IMR-90 (cell line): ENCODE measurements around the gene PLCL2. TPM values are rescaled to one million over a fixed set of nuclear protein-coding genes. Genes with fewer than 3 reads are reported as not detected.

Experiments
- ATAC-seq: fragments of 200-7000 bp; cut with Tn5 transposase; 2 replicates; pipeline ENCODE4 v1.9.1; 2020; ENCODE audit warnings: low read depth, mild to moderate bottlenecking, moderate library complexity
- BruUV-seq: library from RNA; stranded (reverse); fragments of 400-500 nt; replicated peaks from 2 replicates; lab custom pipeline; 2021; lab: Mats Ljungman, UMichigan
- CTCF ChIA-PET: fragments of 300-600 bp; formaldehyde crosslinking; extraction: SDS; loops from one replicate; lab custom pipeline; 2021; ENCODE audit warnings: antibody characterized with exemption; lab: Yijun Ruan, JAX
- POLR2A ChIA-PET: fragments of 300-600 bp; sonication (Branson Sonifier 250); formaldehyde crosslinking; loops from one replicate; lab custom pipeline; 2022; ENCODE audit warnings: antibody characterized with exemption; ENCODE audit not compliant: unreplicated experiment; lab: Charles Lee
- DNase-seq: peaks from one replicate; pipeline ENCODE4 v3.0.0; 2013
- H2AFZ ChIP-seq: replicated peaks from 2 replicates; pipeline ENCODE3; 2013; ENCODE audit warnings: low read length, mild to moderate bottlenecking; ENCODE audit not compliant: poor library complexity
- H2AK5ac ChIP-seq: 2 replicates; pipeline ENCODE4 v1.6.1; 2013; ENCODE audit warnings: low read depth, low read length, inconsistent platforms
- H2AK9ac ChIP-seq: replicated peaks from 2 replicates; pipeline ENCODE3; 2013; ENCODE audit warnings: mild to moderate bottlenecking, low read depth, low read length, moderate library complexity; ENCODE audit not compliant: poor library complexity
- H2BK120ac ChIP-seq: 2 replicates; pipeline ENCODE4 v1.6.1; 2013; ENCODE audit warnings: low read depth, low read length, inconsistent platforms
- H2BK15ac ChIP-seq: 3 replicates; pipeline ENCODE4 v1.6.1; 2013; ENCODE audit warnings: low read depth, low read length, inconsistent platforms
- H2BK20ac ChIP-seq: 2 replicates; pipeline ENCODE4 v1.6.1; 2013; ENCODE audit warnings: low read depth, mild to moderate bottlenecking, inconsistent platforms, low read length, moderate library complexity
- H2BK5ac ChIP-seq: 2 replicates; pipeline ENCODE4 v1.6.1; 2013; ENCODE audit warnings: mild to moderate bottlenecking, low read depth, low read length, inconsistent platforms; ENCODE audit not compliant: poor library complexity, severe bottlenecking
- H3K14ac ChIP-seq: replicated peaks from 2 replicates; pipeline ENCODE4 v1.6.1; 2013; ENCODE audit warnings: low read depth, low read length, inconsistent platforms
- H3K18ac ChIP-seq: 2 replicates; pipeline ENCODE4 v1.6.1; 2013; ENCODE audit warnings: low read depth, low read length, control low read depth
- H3K23ac ChIP-seq: 2 replicates; pipeline ENCODE4 v1.6.1; 2013; ENCODE audit warnings: low read depth, low read length, inconsistent platforms
- H3K27ac ChIP-seq: 2 replicates; pipeline ENCODE4 v1.5.1; 2013; ENCODE audit warnings: mild to moderate bottlenecking, control low read depth, low read length; ENCODE audit not compliant: insufficient read depth
- H3K27me3 ChIP-seq: 2 replicates; pipeline ENCODE4 v1.6.1; 2013; ENCODE audit warnings: low read length; ENCODE audit not compliant: control insufficient read depth, insufficient read depth
- H3K36me3 ChIP-seq: 2 replicates; pipeline ENCODE4 v1.6.1; 2013; ENCODE audit warnings: low read length, mixed read lengths; ENCODE audit not compliant: control insufficient read depth, insufficient read depth
- H3K4ac ChIP-seq: 2 replicates; pipeline ENCODE4 v1.6.1; 2013; ENCODE audit warnings: low read depth, low read length, inconsistent platforms
- H3K4me1 ChIP-seq: 2 replicates; pipeline ENCODE4 v1.6.1; 2013; ENCODE audit warnings: low read length, mixed read lengths; ENCODE audit not compliant: control insufficient read depth, insufficient read depth
- H3K4me2 ChIP-seq: 2 replicates; pipeline ENCODE4 v1.6.1; 2013; ENCODE audit warnings: low read depth, mild to moderate bottlenecking, control low read depth, low read length, moderate library complexity
- H3K4me3 ChIP-seq: 2 replicates; pipeline ENCODE4 v1.5.1; 2013; ENCODE audit warnings: low read depth, mild to moderate bottlenecking, control low read depth, low read length, moderate library complexity; ENCODE audit not compliant: insufficient read depth
- H3K56ac ChIP-seq: 2 replicates; pipeline ENCODE4 v1.6.1; 2013; ENCODE audit warnings: low read length, inconsistent platforms; ENCODE audit not compliant: insufficient read depth; ENCODE audit errors: extremely low read depth
- H3K79me1 ChIP-seq, 2 experiments: 2 replicates each; pipeline ENCODE4 v1.6.1; 2013; ENCODE audit warnings: low read length in 2 of 2, inconsistent platforms in 1 of 2, low read depth in 1 of 2
- H3K9ac ChIP-seq: 2 replicates; pipeline ENCODE4 v1.6.1; 2013; ENCODE audit warnings: low read depth, low read length, control low read depth
- H3K9me1 ChIP-seq: 2 replicates; pipeline ENCODE4 v1.6.1; 2013; ENCODE audit warnings: low read length, inconsistent platforms; ENCODE audit not compliant: insufficient read depth
- H3K9me3 ChIP-seq: 2 replicates; pipeline ENCODE4 v1.6.1; 2013; ENCODE audit warnings: low read length; ENCODE audit not compliant: control insufficient read depth, insufficient read depth
- H4K20me1 ChIP-seq: 2 replicates; pipeline ENCODE4 v1.6.1; 2013; ENCODE audit warnings: low read length, inconsistent platforms; ENCODE audit not compliant: insufficient read depth
- H4K5ac ChIP-seq: 2 replicates; pipeline ENCODE4 v1.6.1; 2013; ENCODE audit warnings: mild to moderate bottlenecking, low read depth, low read length, control low read depth
- H4K8ac ChIP-seq, 2 experiments: 2 replicates each; pipeline ENCODE4 v1.6.1; 2013; ENCODE audit warnings: low read depth in 2 of 2, low read length in 2 of 2, control low read depth in 1 of 2, inconsistent platforms in 1 of 2
- H4K91ac ChIP-seq: 2 replicates; pipeline ENCODE4 v1.6.1; 2013; ENCODE audit warnings: low read depth, low read length, inconsistent platforms; ENCODE audit not compliant: insufficient read depth
- BHLHE40 ChIP-seq: fragments of 150-350 bp; IDR thresholded peaks from 2 replicates; pipeline ENCODE4 v1.6.1; 2016; ENCODE audit warnings: mild to moderate bottlenecking, low read depth, low read length
- MAFK ChIP-seq: IDR thresholded peaks from 2 replicates; pipeline ENCODE4 v1.6.1; 2012; ENCODE audit warnings: low read depth, low read length, improper control_type of control experiment
- MAZ ChIP-seq: IDR thresholded peaks from 2 replicates; pipeline ENCODE4 v1.6.1; 2012; ENCODE audit warnings: low read depth, mild to moderate bottlenecking, low read length, improper control_type of control experiment, moderate library complexity, borderline replicate concordance
- MXI1 ChIP-seq: IDR thresholded peaks from 2 replicates; pipeline ENCODE4 v1.6.1; 2012; ENCODE audit warnings: low read depth, mild to moderate bottlenecking, low read length, moderate library complexity, borderline replicate concordance
- NFE2L2 ChIP-seq: fragments of 150-350 bp; IDR thresholded peaks from 2 replicates; pipeline ENCODE4 v1.6.1; 2016; ENCODE audit warnings: low read depth, mild to moderate bottlenecking, low read length
- POLR2A ChIP-seq: IDR thresholded peaks from 2 replicates; pipeline ENCODE4 v1.6.1; 2012; ENCODE audit warnings: mild to moderate bottlenecking, low read depth, low read length
- RAD21 ChIP-seq: IDR thresholded peaks from 2 replicates; pipeline ENCODE4 v1.6.1; 2012; ENCODE audit warnings: low read length, improper control_type of control experiment
- RCOR1 ChIP-seq: IDR thresholded peaks from 2 replicates; pipeline ENCODE4 v1.6.1; 2012; ENCODE audit warnings: mild to moderate bottlenecking, low read length, improper control_type of control experiment; ENCODE audit not compliant: insufficient replicate concordance
- RFX5 ChIP-seq: IDR thresholded peaks from 2 replicates; pipeline ENCODE4 v1.8.0; 2012; ENCODE audit warnings: low read depth, mild to moderate bottlenecking, low read length, moderate library complexity
- SMC3 ChIP-seq: fragments of 150-350 bp; IDR thresholded peaks from 2 replicates; pipeline ENCODE4 v1.6.1; 2016; ENCODE audit warnings: low read depth, mild to moderate bottlenecking, antibody characterized with exemption, low read length, moderate library complexity
- WGBS, 2 experiments: methylation state at CpG; one replicate each; pipeline versions ENCODE4 v1.1.5 to v1.1.7; 2013; ENCODE audit warnings: missing lambda C conversion rate in 2 of 2; ENCODE audit not compliant: insufficient read length in 1 of 2; ENCODE audit errors: extremely low coverage in 2 of 2; 5-methylcytosine and 5-hydroxymethylcytosine counted together
- dilution Hi-C: fragments of 300-500 bp; cut with HindIII; formaldehyde crosslinking; loops from one replicate; pipeline ENCODE4 v1.14.3; 2018; ENCODE audit warnings: low sequenced_read_pairs; ENCODE audit not compliant: unreplicated experiment
- in situ Hi-C: fragments of 300-500 bp; cut with MboI; formaldehyde crosslinking; loops from 3 replicates; pipeline ENCODE4 v1.14.3; 2019; ENCODE audit warnings: low sequenced_read_pairs, inconsistent platforms, mixed read lengths
- intact Hi-C: fragments of 100-400 bp; cut with micrococcal nuclease; formaldehyde crosslinking; loops from 2 replicates; pipeline ENCODE4 v1.10.0; 2022
- polyA plus RNA-seq, 3 experiments: library from polyadenylated mRNA; depleted of rRNA; stranded (reverse); fragments of >200 nt; gene quantifications; 2 replicates each; pipeline ENCODE4 v1.2.3, GENCODE V29; 2012; ENCODE audit warnings: low replicate concordance in 1 of 3
- total RNA-seq: library from RNA; depleted of rRNA; stranded (reverse); fragments of >200 nt; gene quantifications from 2 replicates; pipeline ENCODE4 v1.2.3, GENCODE V29; 2012
- TF ChIP-seq, protein P1 (sequence below): conservative IDR thresholded peaks from 2 replicates; pipeline ENCODE4 v1.5.1; 2012; ENCODE audit warnings: mild to moderate bottlenecking, low read depth, low read length, improper control_type of control experiment
- TF ChIP-seq, protein P2 (sequence below): fragments of 150-350 bp; IDR thresholded peaks from 2 replicates; pipeline ENCODE4 v1.6.1; 2017; ENCODE audit warnings: mild to moderate bottlenecking, antibody characterized with exemption, low read length, low read depth

The PLCL2 gene
- total and polyA plus RNA-seq, 2 of the 4 experiments (the other 2 are of a cell fraction): 0.92 to 3.8 TPM

DNA sequence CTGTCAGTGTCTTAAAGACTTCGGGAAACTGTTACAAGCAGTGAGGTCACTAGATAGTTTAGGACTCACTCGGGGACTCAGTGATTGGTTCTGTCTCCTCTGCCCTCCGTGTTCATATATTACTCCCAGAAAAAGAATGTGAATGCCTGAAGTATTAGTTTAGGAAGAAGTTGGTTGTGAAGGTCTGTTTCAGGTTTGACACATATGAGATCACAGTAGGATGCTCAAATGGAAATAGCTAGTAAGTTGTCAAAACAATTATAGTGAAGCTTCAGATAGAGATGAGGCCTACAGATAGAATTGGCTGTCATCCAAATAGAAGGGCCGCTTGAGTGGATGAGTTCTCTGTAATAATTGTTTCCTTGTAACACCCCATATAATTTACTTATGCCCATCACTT is 172.6 kb downstream of the PLCL2 start (continued):
- TF ChIP-seq, protein P1, sequence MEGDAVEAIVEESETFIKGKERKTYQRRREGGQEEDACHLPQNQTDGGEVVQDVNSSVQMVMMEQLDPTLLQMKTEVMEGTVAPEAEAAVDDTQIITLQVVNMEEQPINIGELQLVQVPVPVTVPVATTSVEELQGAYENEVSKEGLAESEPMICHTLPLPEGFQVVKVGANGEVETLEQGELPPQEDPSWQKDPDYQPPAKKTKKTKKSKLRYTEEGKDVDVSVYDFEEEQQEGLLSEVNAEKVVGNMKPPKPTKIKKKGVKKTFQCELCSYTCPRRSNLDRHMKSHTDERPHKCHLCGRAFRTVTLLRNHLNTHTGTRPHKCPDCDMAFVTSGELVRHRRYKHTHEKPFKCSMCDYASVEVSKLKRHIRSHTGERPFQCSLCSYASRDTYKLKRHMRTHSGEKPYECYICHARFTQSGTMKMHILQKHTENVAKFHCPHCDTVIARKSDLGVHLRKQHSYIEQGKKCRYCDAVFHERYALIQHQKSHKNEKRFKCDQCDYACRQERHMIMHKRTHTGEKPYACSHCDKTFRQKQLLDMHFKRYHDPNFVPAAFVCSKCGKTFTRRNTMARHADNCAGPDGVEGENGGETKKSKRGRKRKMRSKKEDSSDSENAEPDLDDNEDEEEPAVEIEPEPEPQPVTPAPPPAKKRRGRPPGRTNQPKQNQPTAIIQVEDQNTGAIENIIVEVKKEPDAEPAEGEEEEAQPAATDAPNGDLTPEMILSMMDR: no peak

DNA sequence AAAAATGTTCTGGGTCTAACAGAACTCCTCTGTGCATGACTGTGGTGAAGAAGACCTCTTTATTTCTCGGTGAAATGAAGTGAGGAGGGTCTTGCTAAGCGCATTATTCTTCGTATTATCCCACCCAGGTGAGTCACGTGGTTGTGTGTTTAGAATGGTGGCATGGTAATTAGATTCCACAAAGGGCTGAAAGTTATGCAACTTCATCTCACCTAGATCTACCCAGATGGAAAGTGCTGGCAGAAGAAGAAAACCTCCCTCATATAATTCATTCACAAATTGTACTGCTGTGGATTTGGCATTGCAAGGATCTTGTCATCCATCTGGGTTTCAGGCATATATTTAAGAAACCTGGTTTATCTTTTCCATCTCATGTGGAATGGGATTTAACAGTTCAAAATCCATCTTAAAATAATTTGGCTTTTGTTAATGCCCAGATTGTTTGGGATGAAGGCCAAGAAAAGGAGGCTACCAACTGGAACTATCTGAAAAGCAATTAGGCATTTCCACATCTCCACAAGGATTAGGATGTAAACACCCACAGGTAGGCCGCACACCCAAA is 175.3 kb downstream of the PLCL2 start:
- H3K56ac ChIP-seq: no peak overlapping the region
- intact Hi-C loops: no loop called here
- H2BK15ac ChIP-seq: no peak overlapping the region
- dilution Hi-C loops: no loop called here
- H3K27me3 ChIP-seq: no peaks in the 10 kb centered on the region
- CTCF ChIA-PET: no interaction called here
- in situ Hi-C loops: no loop called here
- no peak overlapping the region for H2BK5ac ChIP-seq
- no peak overlapping the region for H4K91ac ChIP-seq
- no peak overlapping the region for H3K14ac ChIP-seq
- H3K27ac ChIP-seq: no peak overlapping the region
- H2BK20ac ChIP-seq: no peak overlapping the region
- no peak overlapping the region for H3K4me3 ChIP-seq
- H4K5ac ChIP-seq: no peak overlapping the region
- H3K4me2 ChIP-seq: no peak overlapping the region
- ATAC-seq (no peak), DNase-seq (no peak)
- no peak overlapping the region for H3K18ac ChIP-seq
- H2AFZ ChIP-seq: no peak overlapping the region
- H4K8ac ChIP-seq: no peak overlapping the region
- no peak overlapping the region for H3K9ac ChIP-seq
- H3K4me1 ChIP-seq: peaks cover 5% of the 10 kb centered on the region
- no CpG with 5 or more reads among the region's 5 CpGs for WGBS, 2 experiments
- TF ChIP-seq MAZ (no peak), MAFK (no peak), MXI1 (no peak), RCOR1 (no peak), NFE2L2 (no peak), RFX5 (no peak), SMC3 (no peak), POLR2A (no peak), BHLHE40 (no peak), RAD21 (no peak)
- TF ChIP-seq, protein P1: no peak
- TF ChIP-seq, protein P2, sequence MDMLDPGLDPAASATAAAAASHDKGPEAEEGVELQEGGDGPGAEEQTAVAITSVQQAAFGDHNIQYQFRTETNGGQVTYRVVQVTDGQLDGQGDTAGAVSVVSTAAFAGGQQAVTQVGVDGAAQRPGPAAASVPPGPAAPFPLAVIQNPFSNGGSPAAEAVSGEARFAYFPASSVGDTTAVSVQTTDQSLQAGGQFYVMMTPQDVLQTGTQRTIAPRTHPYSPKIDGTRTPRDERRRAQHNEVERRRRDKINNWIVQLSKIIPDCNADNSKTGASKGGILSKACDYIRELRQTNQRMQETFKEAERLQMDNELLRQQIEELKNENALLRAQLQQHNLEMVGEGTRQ: no peak
- no peaks in the 10 kb centered on the region for H3K9me1 ChIP-seq
- H3K36me3 ChIP-seq: no peaks in the 10 kb centered on the region
- H3K23ac ChIP-seq: no peak overlapping the region
- no peaks in the 10 kb centered on the region for H3K79me1 ChIP-seq
- no peak overlapping the region for H2BK120ac ChIP-seq
- no peaks in the 10 kb centered on the region for H3K9me3 ChIP-seq
- BruUV-seq: no TSS peak
- H4K20me1 ChIP-seq: no peaks in the 10 kb centered on the region
- no peak overlapping the region for H2AK9ac ChIP-seq
- H3K4ac ChIP-seq: no peak overlapping the region
- POLR2A ChIA-PET: interaction anchor here (0.6 kb wide), 1 partner anchor 194 kb away, joined by 4 read pairs; no protein-coding TSS in a partner anchor
- H2AK5ac ChIP-seq: no peak overlapping the region
